ENCODE results near the gene SIDT1.
A peak's percentile ranks its signal among the peaks of the same experiment; 100 is the strongest.
"Not testable (repeated sequence)": the region's sequence is repeated elsewhere in the genome, so short reads cannot be mapped to it uniquely, and the experiment has no call there.

Gene SIDT1

DNA sequence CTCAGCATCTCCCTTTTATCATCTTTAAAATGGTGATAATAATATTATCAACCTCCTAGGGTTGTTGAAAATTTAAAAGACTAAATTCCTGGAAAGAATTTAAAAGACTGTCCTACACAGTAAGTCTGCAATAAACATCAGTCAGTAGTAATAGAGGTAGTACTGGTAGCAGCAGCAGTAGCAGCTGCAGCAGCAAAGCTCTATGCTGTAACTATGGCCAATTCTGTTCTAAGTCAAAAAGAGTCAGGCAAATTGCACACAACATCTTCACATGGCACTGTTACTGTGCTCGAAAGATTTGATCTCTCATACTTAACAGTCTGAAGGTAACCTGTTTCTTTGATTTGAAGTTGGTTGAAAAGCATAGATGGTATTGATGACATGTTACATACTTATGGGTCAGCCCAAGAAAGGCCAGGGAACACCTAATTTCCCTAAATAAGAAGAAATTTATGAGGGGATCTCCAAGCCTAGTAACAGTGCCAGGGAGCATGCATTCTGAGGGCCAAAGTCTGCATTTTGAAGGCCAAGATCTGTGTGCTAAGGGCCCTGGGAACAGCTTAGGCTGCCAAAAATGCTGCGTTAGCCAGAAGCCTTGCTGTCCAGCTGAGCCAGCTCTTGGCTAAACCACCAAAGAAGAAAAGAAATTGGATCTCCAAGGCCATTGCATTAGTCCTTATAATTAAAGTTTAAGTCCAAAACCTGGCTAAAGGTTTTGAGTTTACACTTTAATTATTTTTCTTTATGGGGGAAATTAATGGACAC, 68.2 kb downstream of the SIDT1 start:
- DNase-seq = no peak

DNA sequence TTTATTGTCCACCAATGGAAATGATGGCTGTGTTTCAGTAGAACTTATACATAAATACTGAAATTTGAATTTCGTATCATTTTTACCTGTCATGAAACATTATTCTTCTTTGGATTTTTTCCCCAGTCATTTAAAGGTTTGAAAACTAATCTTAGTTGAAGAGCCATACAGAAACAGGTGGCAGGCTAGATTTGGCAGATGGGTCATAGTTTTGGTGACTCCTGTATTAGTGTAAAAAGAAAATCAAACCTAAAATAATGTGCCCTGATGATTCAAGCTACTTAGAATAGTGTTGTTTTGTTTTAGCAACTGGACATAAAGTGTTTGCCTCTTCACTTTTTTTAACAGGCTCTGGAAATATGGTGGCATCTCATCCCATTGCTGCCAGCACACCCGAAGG, 68.9 kb downstream of the SIDT1 start:
- no peak for DNase-seq

GRCh38 chr3:113602256-113602655, 69.9 kb downstream of the SIDT1 start:
- no peak for DNase-seq

GRCh38 chr3:113602836-113603235, 70.5 kb downstream of the SIDT1 start:
- no peak for DNase-seq

DNA sequence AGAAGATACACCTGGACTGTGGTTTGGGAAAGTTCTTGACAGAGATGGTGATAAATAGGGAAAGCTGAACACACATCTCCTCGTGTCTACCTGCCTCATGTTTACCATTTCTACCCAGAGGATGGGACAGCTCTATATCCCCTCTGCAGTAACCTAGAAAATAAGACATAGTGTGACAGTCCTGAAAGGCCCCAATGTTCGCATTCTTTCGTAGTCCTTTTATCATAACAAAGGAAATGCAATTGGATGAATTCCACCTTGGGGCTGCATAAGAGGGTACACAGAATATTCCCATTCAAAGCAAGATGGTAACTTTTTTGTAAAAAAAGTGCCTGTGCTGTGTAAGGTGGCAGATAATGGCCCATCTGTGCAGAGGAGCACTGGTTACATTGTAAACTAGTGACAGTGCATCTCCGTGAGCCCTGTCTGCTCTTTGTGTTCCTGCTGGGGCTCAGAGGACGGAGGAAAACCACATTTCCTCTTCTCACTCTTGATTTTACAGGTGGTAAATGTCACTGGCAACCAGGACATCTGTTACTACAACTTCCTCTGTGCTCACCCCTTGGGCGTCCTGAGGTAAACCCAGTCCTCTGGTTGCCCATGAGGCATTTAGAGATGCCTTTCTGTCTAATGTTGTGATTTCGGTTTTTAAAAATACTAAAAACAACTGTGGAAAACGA, 74.3 kb downstream of the SIDT1 start:
- peak; percentile 75 for DNase-seq

DNA sequence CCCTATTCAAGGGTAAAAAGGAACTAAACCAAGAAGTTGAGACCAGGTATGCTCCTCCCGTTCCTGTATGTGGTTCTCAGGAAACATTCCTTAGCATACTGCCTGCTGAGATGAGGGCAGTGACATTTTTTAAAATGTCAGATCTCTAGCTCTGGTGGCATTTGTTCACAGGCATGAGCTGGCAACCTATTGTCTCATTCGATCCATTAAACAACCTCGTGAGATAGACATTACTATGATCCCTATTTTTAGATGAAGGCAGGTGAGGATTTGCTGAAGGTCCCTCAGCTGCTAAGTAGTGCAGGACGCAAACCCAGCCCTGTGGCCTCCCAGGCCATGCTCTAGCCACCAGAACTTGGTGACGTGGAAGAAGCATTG, 74.9 kb downstream of the SIDT1 start:
- DNase-seq = no peak

DNA sequence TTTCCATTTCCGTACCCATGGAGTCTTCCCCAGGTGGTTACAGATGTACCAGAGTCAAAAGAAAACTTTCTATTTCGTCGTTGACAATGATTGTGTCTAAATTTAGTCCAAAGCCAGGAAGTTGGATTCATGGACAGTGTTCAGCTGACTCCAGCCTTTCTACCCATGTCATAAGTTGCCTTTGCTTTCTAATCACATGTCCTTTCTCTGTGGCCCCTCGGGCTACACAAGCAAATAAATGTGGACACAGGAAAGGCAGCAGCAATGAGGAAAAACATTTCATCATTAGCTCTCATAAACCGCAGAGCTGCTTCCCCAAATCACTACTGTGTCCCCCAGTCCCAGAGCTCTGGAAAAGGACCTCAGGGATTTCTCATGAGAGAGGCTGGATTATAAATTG, 82.0 kb downstream of the SIDT1 start:
- no peak for DNase-seq

GRCh38 chr3:113615976-113616375, 83.6 kb downstream of the SIDT1 start:
- DNase-seq = no peak

GRCh38 chr3:113617726-113618125, 85.4 kb downstream of the SIDT1 start:
- DNase-seq = no peak

DNA sequence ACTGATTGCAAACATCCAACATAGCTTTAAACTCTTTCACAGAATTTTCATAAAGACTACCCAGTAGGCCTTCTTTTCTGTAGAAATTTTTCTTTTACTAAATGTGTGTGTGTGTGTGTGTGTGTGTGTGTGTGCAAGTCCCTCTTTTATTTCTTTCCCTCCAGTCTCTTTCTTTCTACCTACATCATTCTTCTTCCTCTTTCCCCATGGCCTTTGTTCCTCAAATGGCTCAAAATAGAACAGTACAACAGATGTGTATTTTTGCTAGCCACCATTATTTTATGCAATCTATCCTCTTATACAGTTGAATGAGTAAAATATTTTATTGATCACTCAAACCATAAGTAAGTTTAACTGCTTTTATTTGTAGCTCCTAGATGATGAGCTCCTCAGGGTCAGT, 87.7 kb downstream of the SIDT1 start:
- DNase-seq = peak; percentile 49

DNA sequence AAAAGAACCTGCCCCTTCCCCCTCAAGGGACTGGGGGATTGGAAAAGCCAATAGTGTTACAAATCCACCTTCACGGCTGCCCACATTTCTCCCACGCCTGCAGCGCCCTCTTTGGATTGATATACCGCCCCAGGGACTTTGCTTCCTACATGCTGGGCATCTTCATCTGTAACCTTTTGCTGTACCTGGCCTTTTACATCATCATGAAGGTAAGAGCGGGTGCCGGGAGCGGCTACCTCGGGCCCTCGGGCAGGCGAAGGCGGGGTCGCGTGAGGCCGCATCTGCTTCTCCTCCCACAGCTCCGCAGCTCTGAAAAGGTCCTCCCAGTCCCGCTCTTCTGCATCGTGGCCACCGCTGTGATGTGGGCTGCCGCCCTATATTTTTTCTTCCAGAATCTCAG, 91.0 kb downstream of the SIDT1 start:
- DNase-seq = no peak

DNA sequence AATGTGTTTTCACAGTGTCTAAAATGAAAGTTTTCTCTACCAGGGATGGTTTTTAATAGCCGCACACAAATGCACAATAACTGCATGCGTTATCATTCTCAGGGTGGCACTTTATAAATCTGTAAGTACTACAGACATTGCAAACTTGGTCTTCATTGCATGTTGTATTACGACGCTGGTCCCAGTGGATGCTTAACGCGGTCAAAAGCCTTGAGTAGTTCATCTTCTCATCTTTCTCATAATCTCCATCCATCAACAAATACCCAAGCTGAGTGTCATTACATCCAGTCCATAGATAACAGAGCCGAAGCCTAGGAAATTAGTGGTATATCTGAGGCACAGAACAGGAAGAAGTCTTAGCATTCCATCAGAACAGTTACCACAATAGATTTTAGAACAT, 91.5 kb downstream of the SIDT1 start:
- DNase-seq = no peak

GRCh38 chr3:113625834-113626233, 93.5 kb downstream of the SIDT1 start:
- DNase-seq = peak; percentile 7

- DNase-seq = peak; percentile 90
Observed at GRCh38 chr3:113626503-113627371, 94.4 kb downstream of the SIDT1 start.

- DNase-seq = no peak
Observed at GRCh38 chr3:113628316-113628715, 96.0 kb downstream of the SIDT1 start.

DNA sequence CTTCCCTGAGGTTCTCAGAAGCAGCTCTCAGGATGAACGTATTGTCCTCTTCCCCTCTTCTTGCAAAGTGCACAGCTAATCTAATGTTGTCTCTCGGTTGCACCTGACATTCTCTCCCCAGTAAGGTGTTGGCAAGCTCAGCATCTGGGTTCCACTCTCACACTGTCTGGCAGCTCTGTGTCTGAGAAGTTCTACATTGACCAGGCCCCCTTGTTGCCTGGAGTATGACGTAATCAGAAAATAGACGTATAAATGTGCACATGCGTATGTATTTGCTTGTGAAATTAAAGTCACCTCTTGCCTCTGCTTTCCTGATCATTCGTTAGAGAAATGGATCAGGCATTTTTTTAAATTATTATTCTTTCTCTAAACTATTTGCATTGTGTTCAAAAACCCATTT, 96.4 kb downstream of the SIDT1 start:
- DNase-seq = no peak

GRCh38 chr3:113629584-113630421, 97.4 kb downstream of the SIDT1 start:
- no peak for DNase-seq

GRCh38 chr3:113630956-113631542, 98.7 kb downstream of the SIDT1 start:
- peak; percentile 48 for DNase-seq

DNA sequence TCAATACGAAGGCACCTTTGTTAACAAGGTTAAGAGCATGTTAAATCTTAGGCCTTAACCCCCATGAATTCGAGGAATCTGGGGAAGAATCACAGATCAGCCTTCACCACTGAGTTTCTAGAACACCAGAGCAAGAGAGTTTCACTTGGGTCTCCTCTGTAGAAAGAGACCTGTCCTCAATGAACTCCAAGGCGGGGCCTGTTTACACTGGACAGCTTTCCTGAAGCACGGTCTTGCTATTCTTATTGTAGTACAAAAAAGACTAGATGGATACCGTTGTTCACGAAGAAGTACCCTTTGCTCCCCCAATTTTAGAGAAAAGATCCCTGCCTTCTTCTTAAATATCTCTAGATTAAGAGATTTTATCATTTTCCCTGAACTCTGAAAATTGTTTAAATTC, 99.2 kb downstream of the SIDT1 start:
- no peak for DNase-seq

DNA sequence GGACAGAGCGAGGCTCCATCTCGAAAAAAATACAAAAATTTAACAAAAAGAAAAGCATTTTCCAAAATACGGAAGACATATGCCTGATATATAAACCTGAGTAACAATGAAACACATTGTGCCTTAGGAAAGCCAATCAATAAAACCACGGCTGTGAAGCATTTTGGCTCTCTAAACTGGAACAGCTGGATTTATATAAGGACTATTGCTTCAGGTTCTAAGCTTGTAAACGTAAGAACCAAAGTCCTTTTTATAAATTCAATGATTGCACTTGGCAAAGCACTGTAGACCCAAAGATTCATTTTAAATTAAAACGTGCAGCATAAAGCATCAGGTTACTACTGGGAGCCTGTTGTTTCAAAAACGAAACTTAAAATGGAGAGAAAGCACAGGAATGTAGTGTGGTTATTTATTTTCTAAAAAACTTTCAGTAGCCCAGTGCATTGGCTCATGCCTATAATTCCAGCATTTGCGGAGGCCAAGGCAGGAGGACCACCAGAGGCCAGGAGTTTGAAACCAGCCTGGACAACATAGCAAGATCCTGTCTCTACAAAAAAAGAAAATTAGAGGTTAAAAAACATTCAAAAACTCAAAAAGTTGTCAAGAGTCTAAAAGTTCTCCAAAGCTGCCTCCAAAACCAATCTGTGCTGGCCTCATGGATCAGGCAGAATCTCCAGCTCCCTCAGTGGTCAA, 102.6 kb downstream of the SIDT1 start:
- DNase-seq = no peak

DNA sequence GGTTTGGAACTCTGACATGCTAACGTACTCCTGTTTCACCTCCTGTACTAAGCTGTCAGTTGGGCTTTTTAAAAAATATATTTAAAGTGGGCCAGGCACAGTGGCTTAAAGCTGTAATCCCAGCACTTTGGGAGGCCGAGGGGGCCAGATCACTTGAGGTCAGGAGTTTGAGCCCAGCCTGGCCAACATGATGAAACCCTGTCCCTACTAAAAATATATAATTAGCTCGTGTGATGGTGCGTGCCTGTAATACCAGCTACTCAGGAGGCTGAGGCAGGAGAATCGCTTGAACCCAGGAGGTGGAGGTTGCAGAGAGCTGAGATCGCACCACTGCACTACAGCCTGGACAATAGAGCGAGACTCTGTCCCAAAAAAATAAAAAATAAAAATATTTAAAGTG, 103.7 kb downstream of the SIDT1 start:
- not testable (repeated sequence) for DNase-seq

- no peak for DNase-seq
Observed at GRCh38 chr3:113637756-113638155, 105.4 kb downstream of the SIDT1 start.

Data from hematopoietic multipotent progenitor cell treated with erythropoietin and hydrocortisone succinate and interleukin-3 and kit ligand, for 4 days (in vitro differentiated cells).